KMS-11 (cell line): Measurements from ENCODE around the gene LGR4.

Source experiments
- H2AFZ ChIP-seq: fragments of 200-600 bp; sonication (generic); 2 replicates; pipeline ENCODE4 v1.6.1; 2016; ENCODE audit warnings: antibody characterized with exemption, mixed run types, low read depth
- H3K27ac ChIP-seq: fragments of 200-600 bp; sonication (generic); 2 replicates; pipeline ENCODE4 v1.6.1; 2016; ENCODE audit warnings: mild to moderate bottlenecking, mixed run types
- H3K27me3 ChIP-seq: fragments of 200-600 bp; sonication (generic); 2 replicates; pipeline ENCODE4 v1.6.1; 2017; ENCODE audit warnings: mild to moderate bottlenecking, low read depth, mixed run types, moderate library complexity; ENCODE audit not compliant: insufficient read depth
- H3K36me3 ChIP-seq: fragments of 200-600 bp; sonication (generic); 2 replicates; pipeline ENCODE4 v1.6.1; 2017; ENCODE audit warnings: mild to moderate bottlenecking, mixed run types; ENCODE audit not compliant: insufficient read depth
- H3K4me1 ChIP-seq: fragments of 200-600 bp; sonication (generic); 2 replicates; pipeline ENCODE4 v1.6.1; 2016; ENCODE audit warnings: mild to moderate bottlenecking, low read depth, mixed run types; ENCODE audit not compliant: poor library complexity, severe bottlenecking
- H3K4me2 ChIP-seq: fragments of 200-600 bp; sonication (generic); 2 replicates; pipeline ENCODE4 v1.7.0; 2016; ENCODE audit warnings: mild to moderate bottlenecking, mixed run types
- H3K4me3 ChIP-seq: fragments of 200-600 bp; sonication (generic); IDR thresholded peaks from 2 replicates; pipeline ENCODE4 v1.6.1; 2017; ENCODE audit warnings: low read depth, low read length, mixed read lengths; ENCODE audit not compliant: insufficient read depth
- H3K79me2 ChIP-seq: fragments of 200-600 bp; sonication (generic); 2 replicates; pipeline ENCODE4 v1.6.1; 2016; ENCODE audit warnings: low read depth, mixed run types; ENCODE audit not compliant: insufficient read depth
- H3K9ac ChIP-seq: fragments of 200-600 bp; sonication (generic); 2 replicates; pipeline ENCODE4 v1.6.1; 2016; ENCODE audit warnings: mild to moderate bottlenecking, mixed run types
- H4K20me1 ChIP-seq: fragments of 200-600 bp; sonication (generic); 2 replicates; pipeline ENCODE4 v1.6.1; 2016; ENCODE audit warnings: mild to moderate bottlenecking, mixed run types; ENCODE audit not compliant: insufficient read depth
- TF ChIP-seq, protein P1 (sequence below): fragments of 200-600 bp; sonication (generic); conservative IDR thresholded peaks from 2 replicates; pipeline ENCODE4 v1.6.1; 2017; ENCODE audit warnings: low read depth, mild to moderate bottlenecking, antibody characterized with exemption, low read length, moderate library complexity, mixed read lengths

Gene LGR4

DNA sequence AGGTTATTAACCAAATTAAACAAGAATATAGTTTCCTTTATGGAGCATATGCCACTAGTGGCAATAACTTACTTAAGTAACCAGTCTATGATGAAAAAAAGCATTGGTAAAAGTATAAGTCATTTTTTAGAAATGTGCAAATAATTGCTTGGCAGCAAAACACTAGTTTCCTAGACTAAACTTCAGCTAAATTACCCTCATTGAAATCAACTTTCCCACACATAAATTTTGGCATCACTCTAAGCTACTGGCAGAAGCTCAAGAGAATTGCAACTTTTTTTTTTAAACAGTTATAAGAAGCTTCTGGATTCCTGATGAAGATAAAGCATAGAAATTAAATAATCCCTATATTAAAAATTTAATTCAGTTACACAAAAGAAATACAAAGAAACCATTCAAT, 122.1 kb downstream of the LGR4 start:
- Histone ChIP-seq H3K4me3 (no peak overlapping the region), H3K27ac (no peak overlapping the region), H3K27me3 (no peaks in the 10 kb centered on the region), H4K20me1 (no peaks in the 10 kb centered on the region), H2AFZ (no peak overlapping the region), H3K4me2 (no peak overlapping the region), H3K79me2 (no peaks in the 10 kb centered on the region; the same call in 1 of the 2 replicates), H3K4me1 (peaks cover 10% of the 10 kb centered on the region), H3K9ac (no peak overlapping the region), H3K36me3 (peaks cover 5% of the 10 kb centered on the region; the same call in 1 of the 2 replicates)
- TF ChIP-seq, protein P1, sequence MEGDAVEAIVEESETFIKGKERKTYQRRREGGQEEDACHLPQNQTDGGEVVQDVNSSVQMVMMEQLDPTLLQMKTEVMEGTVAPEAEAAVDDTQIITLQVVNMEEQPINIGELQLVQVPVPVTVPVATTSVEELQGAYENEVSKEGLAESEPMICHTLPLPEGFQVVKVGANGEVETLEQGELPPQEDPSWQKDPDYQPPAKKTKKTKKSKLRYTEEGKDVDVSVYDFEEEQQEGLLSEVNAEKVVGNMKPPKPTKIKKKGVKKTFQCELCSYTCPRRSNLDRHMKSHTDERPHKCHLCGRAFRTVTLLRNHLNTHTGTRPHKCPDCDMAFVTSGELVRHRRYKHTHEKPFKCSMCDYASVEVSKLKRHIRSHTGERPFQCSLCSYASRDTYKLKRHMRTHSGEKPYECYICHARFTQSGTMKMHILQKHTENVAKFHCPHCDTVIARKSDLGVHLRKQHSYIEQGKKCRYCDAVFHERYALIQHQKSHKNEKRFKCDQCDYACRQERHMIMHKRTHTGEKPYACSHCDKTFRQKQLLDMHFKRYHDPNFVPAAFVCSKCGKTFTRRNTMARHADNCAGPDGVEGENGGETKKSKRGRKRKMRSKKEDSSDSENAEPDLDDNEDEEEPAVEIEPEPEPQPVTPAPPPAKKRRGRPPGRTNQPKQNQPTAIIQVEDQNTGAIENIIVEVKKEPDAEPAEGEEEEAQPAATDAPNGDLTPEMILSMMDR: no peak

DNA sequence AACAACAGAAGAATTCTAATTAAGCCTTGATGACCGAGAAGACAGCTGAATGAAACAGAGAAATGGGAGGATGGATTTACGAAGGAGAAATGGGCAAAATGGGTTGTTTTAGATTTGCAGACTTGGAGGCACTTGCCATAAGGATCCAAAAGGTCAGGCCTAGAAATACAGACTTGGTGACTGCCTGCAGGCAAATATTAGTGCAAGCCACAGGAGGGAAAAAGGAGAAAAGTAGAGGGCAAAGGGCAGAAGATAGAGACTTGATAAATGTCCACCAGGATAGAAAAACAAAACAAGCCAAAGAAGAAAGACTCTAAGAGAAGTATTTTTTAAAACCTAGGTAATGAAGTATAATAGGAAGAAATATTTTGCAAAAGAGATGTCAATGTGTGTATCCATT, 122.7 kb downstream of the LGR4 start:
- H3K4me2 ChIP-seq: no peak overlapping the region
- no peaks in the 10 kb centered on the region; the same call in 1 of the 2 replicates for H3K79me2 ChIP-seq
- no peak overlapping the region for H3K4me3 ChIP-seq
- H3K4me1 ChIP-seq: peaks cover 4% of the 10 kb centered on the region
- TF ChIP-seq, protein P1: no peak
- 0 out of 2 replicates have a peak, but pooled peaks cover 5% of the 10 kb centered on the region for H3K36me3 ChIP-seq
- no peaks in the 10 kb centered on the region for H3K27me3 ChIP-seq
- H4K20me1 ChIP-seq: no peaks in the 10 kb centered on the region
- H2AFZ ChIP-seq: no peak overlapping the region
- H3K9ac ChIP-seq: no peak overlapping the region
- no peak overlapping the region for H3K27ac ChIP-seq

DNA sequence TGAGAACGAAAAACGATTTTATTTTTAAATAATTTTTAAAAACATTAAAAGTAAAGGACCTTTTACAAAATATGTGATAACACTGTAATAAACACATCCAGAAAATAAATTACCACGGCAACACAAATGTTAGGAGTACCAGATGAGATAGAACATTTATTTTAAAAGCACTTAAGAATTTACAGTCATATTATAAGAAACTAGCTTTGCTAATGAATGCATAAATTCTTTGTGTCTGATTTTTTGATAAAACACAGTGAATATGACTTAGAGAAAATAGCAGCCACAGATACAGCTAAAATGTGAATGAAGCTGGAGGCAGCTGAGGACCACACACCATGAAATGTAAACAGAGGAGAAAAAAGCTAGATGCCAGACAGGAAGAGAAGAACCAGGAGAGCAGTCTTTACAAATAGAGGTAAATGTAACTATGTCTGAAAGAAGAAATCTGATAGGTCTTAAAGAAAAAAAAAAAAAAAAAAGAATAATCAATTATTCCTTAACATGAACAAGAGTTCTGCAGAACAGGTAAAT, 124.2 kb downstream of the LGR4 start:
- H2AFZ ChIP-seq: no peak overlapping the region
- H3K4me2 ChIP-seq: no peak overlapping the region
- H3K9ac ChIP-seq: no peak overlapping the region
- no peaks in the 10 kb centered on the region for H3K27me3 ChIP-seq
- H3K36me3 ChIP-seq: 0 out of 2 replicates have a peak, but pooled peaks cover 5% of the 10 kb centered on the region
- H3K4me3 ChIP-seq: no peak overlapping the region
- no peaks in the 10 kb centered on the region for H4K20me1 ChIP-seq
- H3K27ac ChIP-seq: no peak overlapping the region
- no peaks in the 10 kb centered on the region for H3K79me2 ChIP-seq
- TF ChIP-seq, protein P1: no peak
- no peaks in the 10 kb centered on the region for H3K4me1 ChIP-seq

DNA sequence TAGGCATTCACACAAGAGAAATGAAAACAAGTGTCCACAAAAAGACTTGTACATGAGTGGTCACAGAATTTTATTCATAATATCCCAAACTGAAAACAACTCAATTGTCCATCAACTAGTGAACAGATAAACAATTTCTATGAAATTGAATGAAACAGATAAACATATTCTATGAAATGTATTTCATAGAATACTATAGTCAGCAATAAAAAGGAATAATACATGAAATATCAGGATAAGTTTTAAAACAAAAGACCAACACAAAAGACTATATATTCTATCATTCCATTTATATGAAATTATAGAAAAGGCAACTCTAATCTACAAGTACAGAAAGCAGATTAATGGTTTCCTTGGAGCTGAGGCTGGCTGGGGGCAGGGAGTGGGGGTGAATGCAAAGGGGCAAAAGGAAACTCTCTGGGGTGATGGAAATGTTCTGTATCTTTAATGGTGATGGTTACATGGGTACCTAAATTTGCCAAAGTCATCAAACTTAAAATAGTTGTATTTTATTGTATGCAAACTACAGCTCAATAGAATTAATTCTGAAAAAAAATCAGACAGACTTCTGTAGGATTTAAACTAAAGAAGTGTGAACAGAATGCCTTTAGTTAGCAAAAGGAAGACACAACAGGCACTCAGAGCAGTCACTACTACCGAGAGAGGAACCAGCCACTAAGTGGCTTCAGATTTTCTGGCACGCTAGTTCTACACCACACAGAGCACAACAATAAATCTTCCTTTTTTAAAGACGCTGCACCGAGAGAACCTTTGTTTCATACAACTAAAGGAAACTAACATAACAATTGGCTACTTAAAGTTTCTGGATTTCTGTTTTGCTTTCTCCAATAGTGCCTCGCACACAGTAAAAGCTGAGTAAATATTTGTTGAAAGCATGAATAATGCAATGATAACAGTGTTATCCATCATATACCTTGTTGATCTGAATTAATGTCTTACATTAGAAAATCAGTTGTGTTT, 124.9 kb downstream of the LGR4 start:
- Histone ChIP-seq H4K20me1 (no peaks in the 10 kb centered on the region), H3K79me2 (no peaks in the 10 kb centered on the region), H3K4me3 (no peak overlapping the region), H3K4me1 (no peaks in the 10 kb centered on the region), H3K27ac (no peak overlapping the region), H3K4me2 (no peak overlapping the region), H3K36me3 (0 out of 2 replicates have a peak, but pooled peaks cover 5% of the 10 kb centered on the region), H3K9ac (no peak overlapping the region), H2AFZ (no peak overlapping the region), H3K27me3 (no peaks in the 10 kb centered on the region)
- TF ChIP-seq, protein P1: no peak
